Measurements from ENCODE around the gene LCE1A.

DNA sequence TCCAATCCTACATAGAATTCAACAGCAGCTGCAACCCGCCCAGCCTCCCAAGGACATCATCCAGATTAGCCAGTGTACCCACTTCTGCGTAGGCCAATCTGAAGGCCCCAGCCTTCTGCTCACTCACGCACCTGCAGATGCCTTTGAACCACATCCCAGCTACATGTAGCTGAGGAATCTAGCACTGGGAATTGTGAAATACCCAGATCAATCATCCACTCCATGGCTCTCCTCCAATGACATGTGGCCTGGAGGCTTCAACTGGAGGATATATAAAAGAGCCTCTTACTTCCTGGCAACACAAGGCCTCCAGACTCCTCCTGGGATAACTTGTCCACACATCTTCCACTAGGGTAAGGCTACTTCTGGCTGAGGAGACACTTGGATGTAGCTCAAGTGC lies 15.3 kb downstream of the LCE1A start, which contains the start of gene LCE6A:
- TF ChIP-seq, protein P1, sequence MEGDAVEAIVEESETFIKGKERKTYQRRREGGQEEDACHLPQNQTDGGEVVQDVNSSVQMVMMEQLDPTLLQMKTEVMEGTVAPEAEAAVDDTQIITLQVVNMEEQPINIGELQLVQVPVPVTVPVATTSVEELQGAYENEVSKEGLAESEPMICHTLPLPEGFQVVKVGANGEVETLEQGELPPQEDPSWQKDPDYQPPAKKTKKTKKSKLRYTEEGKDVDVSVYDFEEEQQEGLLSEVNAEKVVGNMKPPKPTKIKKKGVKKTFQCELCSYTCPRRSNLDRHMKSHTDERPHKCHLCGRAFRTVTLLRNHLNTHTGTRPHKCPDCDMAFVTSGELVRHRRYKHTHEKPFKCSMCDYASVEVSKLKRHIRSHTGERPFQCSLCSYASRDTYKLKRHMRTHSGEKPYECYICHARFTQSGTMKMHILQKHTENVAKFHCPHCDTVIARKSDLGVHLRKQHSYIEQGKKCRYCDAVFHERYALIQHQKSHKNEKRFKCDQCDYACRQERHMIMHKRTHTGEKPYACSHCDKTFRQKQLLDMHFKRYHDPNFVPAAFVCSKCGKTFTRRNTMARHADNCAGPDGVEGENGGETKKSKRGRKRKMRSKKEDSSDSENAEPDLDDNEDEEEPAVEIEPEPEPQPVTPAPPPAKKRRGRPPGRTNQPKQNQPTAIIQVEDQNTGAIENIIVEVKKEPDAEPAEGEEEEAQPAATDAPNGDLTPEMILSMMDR (IDR thresholded peaks at IDR 0.05) = no peak
- no peak for TF ChIP-seq POLR2A (IDR thresholded peaks at IDR 0.05)

All from testis (tissue), 2 donors.